HG03103 (cell line): ENCODE results near the gene ZCCHC8.
"Not testable (repeated sequence)": the region's sequence is repeated elsewhere in the genome, so short reads cannot be mapped to it uniquely, and the experiment has no call there.

Experiments used
- ATAC-seq: cut with Tn5 transposase; IDR thresholded peaks from one replicate; pipeline ENCODE4 v1.9.1; 2021; ENCODE audit warnings: low read depth; ENCODE audit not compliant: unreplicated experiment

ZCCHC8 gene

GRCh38 chr12:122437656-122438121 is 63.0 kb downstream of the ZCCHC8 start:
- no peak for ATAC-seq

DNA sequence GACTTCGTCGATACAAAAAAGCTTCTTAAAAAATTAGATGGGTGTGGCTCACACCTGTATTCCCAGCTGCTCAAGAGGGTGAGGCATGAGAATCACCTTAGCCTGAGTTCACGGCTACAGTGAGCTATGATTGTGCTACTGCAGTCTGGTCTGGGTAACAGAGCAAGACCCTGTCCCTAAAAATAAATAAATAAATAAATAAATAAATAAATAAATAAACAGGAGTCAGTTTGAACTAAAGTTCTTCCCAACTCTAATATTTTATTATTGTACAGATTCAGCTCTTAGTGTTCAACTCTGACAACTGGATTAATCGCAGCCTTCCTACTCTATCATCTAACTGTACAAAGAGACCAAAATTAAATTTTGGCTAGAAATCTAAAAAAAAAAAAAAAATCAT is 65.5 kb downstream of the ZCCHC8 start:
- ATAC-seq: no peak

DNA sequence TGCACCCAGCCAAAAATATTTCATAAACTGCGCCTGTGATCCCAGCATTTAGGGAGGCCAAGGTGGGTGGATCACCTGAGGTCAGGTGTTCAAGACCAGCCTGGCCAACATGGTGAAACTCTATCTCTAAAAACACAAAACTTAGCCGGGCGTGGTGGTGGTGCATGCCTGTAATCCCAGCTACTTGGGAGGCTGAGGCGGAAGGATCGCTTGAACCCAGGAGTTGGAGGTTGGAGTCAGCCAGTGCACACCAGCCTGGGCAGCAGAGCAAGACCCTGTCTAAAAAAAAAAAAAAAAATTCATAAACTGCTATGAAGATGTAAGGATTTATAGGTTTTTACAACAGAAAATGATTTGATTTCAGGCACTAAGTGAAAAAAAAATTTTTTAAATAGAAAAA is 71.7 kb downstream of the ZCCHC8 start:
- not testable (repeated sequence) for ATAC-seq

DNA sequence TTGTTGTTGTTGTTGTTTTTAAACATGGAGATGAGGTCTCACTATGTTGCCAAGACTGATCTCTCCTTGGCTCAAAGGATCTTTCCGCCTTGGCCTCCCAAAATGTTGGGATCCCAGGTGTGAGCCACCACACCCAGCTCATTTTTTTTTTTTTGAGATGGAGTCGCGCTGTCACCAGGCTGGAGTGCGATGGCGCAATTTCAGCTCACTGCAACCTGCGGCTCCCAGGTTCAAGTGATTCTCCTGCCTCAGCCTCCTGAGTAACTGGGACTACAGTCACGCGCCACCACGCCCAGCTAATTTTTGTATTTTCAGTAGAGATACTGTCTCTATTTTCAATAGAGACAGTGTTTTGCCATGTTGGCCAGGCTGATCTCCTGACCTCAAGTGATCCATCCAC is 73.3 kb downstream of the ZCCHC8 start:
- ATAC-seq: no peak

DNA sequence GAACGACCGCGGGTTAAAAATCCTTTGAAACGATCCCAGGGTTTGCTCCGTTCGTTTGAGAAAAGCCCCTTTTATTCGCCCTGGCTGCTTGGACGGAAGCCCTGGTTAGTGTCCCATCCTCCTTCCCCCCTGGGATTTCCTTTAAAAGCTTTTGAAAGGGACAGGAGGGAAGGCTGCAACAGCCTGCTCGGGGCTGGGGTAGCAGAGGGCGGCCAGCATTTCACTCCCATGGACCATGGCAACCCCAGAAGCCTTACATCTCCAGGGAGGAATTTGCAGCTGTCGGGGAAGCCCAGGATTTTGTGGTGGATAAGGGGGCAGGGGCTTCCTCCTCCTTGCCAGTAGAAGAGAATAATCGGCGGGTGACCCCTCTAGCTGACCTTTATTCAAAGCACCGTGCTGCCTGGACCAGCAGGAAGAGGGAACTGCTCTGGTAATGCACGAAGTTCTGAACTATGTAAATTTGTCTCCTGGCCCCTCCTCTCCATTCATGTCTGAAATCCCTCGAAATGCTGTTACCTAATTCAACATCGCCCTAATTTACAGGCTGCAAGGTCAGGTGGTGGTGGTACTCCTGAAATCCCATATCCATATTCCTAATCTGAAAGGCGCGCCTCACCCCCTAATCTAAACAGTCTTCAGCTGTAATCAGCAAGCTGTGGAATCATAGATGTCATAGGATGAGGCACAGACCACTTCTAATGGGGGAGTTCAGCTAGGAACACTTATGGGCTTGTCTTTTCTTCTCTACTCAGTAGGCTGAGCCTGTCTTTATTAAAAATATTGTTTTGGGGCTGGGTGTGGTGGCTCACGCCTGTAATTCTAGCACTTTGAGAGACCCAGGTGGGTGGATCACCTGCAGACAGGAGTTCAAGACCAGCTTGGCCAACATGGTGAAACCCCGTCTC is 77.2 kb downstream of the ZCCHC8 start:
- no peak for ATAC-seq

- ATAC-seq: peak; percentile 15
Measured at GRCh38 chr12:122422730-122423257, 77.9 kb downstream of the ZCCHC8 start.

DNA sequence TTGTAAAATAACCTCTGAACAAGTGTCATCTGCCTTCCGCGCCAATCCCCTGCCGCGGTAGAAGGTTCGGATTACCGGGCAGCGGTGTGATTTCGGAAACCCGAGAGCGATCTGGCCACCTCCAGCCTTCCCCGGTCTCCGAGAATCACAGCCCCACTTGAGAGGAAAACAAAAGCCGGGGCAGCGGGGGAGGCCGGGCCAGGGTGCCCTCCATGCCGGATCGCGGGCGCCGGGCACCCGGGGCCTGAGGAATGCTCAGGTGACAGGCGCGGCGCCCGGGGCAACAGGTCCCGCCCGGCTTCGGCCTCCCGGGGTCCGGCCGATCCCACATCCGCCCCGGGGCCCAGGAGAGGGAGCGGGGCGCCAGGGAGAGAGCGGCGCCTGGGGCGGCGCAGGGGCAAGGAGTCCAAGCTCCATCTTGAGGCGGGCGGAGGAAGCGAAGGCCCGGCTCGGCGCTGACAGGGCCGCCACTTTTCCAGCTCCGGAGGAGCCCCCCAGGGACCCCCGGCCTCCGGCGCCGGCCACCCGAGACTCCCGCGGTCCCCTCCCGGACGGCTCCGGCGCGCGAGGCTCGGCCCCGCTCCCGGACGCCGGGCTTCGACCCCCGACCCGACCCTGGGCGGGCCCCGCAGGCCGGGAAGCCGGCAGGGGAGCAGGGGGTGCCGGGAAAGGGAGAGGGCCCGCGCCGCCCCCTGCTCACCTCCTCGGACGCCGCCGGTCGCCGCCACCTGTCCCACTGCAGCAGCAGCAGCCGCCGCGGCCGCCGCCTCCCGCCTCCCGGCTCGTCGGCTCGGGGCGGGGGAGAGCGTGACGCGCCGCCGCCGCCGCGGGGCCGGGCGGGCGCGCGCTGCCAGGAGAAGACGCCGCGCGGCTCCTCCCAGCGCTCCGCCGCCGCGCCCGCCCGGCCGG is 78.7 kb downstream of the ZCCHC8 start, which contains the start of gene CLIP1:
Gene CLIP1 (minus strand): TSS at position 849 of the 909 bp plus-strand sequence. CDS start 42,217 bp downstream, outside the sequence.
- ATAC-seq: peak; percentile 56
